GM19035 (cell line): ENCODE data around the gene HNF4A.

Source experiments
- ATAC-seq: cut with Tn5 transposase; IDR thresholded peaks from one replicate; pipeline ENCODE4 v1.9.1; 2021; ENCODE audit not compliant: unreplicated experiment

HNF4A gene

DNA sequence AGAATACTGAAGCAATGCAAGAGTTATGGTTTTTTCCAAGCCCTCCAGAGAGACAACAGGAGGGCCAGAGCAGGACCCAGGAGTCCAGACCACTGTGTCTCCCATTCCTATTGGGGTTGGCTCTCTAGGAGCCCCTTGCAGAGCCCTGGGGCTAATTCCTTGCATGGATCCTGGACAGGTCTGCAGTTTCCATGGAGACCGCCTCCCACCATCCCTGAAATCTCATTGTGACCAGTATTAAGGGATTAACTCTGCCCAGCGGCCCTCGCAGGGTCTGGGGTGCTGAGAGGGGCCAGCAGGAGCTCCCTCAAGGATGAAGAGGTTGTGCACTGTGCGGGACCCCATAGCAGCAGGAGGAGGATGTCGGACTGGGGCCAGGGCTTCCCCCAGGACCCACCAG lies 34.8 kb downstream of the HNF4A start:
- no peak for ATAC-seq

DNA sequence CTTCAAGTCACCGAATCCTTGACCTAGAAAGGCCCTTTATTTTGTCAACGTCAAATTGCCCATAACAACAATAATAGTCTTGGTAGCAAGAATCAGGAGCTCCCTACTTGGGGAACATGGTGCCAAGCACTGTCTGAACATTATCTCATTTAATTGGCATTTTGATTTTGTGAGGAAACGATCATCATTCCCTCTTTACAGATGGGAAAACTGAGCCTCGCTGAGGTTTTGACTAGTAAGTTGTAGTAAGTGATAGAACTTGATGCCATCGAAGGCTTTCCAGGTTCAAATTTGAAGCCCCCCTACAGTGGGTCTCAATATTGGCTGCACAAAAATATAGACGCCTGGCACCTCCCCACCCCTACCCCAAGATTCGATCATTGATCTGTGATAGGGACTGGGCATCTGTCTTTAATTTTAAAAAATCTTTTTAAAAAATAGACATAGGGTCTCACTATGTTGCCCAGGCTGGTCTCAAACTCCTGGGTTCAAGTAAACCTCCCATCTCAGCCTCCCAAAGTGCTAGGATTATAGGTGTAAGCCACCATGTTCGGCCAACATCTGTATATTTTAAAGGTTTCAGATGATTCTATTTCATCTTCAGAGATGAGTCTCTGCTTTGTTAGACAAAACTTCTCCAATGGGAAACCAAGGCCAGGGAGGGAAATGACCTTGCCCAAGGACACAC lies 36.7 kb downstream of the HNF4A start:
- ATAC-seq = no peak

DNA sequence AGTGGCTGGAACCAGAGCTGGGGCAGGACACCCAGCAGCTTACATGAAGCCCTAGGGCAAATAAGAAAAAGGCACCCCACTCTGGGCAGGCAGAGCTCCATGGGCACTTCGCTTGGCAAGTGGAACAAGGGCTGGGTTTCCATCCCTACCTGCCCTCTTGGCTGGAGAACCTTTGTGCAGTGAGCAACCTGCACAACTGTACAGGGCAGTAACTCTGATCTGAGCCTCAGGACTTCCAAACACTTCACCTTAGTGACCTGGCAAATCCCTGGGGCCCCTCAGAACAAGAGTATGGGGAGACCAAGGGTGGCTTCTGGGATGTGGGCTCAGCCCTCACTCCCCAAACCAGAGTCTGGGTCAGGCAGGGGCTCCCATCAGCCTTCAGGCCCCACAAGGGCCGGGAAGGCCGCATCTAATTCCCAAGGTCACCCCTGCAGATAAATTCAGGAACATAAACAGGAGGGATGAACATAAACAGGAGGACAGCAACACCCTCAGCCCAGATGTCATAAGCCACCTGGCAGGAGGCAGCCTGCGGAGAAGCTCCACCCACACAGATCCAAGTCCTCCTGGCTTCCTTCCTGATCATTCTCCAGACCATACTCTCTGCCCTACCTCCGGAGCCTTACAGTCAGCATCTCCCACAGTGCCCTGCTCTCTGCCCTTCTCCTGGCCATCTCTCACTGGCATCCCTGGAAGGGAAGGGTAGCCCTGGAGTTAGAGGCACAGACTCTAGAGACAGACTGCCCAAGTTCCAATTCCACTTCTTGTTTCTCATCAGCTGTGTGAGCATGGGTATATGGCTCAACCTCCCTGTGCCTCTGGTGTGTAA lies 37.5 kb downstream of the HNF4A start:
- ATAC-seq = no peak

DNA sequence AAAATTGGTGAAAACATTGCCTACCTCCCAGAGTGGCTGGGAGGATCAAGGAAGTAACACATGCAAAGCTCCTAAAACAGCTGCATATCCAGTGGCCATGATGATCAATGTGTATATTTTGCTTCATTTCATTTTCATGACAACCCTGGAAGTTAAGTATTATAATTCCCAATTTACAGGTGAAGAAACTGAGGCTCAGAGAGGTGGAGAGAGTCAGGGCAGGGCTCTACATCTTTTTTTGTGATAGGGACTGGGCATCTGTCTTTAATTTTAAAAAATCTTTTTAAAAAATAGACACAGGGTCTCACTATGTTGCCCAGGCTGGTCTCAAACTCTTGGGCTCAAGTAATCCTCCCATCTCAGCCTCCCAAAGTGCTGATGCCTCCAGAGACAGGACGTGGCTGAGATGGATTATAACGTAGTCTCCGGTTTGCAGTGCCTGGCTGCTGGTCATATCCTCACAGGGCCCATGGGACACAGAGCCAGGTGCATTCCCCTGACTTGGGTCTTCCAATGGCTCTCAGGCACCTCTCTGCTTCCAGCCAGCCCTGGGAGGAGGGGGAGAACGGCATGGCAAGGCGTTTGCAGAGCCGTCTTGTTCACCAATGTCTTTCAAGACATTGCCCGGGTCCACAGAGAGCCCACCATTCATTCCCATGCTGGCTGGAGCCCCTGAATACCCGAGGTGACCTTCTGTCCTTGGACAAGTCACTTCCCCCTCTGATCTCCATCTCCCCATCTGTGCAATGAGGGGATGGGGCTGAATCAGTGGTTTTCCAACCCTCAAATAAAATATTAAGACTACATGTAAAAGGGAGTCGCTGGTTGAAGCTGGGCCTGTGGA lies 38.3 kb downstream of the HNF4A start:
- no peak for ATAC-seq

DNA sequence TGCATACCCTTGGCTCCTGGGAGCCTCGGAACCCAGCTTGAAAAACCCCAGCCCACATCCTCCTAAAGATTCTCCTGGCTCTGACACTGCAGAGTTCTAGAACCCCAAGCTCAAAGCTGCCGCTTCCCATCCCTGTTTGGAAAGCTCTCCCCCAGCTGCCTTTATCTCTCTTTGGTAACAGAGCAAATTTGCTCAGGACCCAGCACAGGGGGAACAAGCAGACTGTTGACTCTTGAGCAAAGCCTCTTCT lies 38.9 kb downstream of the HNF4A start:
- no peak for ATAC-seq

DNA sequence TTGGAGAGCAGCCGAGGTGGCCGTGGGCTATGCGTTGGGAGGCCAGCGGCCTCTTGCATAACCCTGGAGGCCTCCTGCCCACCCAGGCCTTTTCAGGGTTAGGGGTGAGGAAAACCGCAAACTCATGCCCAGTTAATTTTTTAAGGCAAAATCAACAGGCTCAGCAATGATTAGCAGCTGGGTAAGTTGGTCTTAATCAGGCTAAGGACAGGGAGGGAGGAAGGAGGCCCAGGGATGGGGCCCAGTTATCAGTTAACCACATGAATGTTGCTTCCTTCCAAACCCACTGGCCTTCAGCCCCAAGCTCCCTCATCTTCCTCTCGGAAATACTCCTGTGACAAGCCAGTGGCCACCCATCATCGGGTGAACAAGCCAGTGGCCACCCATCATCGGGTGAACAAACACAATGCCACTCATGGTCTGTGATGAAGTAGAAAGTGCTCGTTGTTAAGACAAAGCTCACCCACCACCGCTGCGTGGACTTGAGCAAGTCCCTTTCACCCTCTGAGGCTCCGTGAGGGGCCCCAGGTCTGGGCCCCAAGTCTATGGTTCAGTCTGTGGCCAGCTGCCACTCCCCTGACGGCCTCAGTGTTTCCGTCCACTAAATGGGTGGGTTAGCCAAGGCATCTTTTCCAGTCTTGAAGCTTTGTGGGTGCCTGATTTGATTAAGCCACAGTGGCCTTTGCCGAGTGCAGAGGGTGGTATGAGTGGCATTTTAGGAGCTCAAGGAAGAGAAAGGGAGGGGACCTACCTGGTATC lies 39.4 kb downstream of the HNF4A start:
- no peak for ATAC-seq

DNA sequence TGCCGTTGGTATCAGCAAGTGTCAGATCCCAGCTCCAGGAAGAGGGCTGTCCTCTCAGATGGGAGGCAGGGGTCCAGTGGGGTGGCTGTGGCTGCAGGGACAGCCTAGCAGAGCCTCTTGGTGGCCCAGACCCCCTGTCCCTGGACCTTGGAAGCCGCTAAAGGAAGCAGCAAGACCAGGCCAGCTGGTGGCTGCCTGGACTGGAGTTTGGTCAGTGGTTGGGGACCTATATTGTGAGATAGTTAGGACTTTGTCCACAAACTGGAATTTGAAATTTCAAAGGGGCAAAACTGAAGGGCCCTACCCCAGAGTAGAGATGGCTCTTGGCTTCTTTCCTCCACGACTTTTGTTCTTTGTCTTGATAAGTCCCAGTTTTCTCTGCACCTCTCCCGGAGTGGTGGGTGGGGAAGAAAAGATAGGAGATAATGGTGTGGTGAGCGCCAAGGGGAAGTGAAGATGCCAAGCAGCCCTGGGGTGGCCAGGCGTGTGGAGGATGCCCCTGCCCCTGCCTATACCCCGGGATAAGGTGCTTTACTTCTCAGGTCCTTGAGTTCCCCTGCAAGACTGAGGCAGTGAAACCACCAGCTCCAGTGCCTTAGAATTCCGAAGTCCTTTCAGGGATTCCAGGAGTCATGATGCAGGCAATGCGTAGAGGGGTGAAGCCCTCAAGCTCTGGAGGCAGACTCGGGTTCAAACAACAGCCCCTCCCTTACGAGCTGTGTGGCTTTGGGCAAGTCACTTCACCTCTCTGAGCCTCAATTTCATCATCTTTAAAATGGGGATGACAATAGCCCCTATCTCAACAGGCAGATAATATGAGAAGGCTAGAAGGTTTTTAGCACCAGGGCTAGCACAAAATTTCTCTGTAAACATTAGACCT lies 40.2 kb downstream of the HNF4A start:
- no peak for ATAC-seq

DNA sequence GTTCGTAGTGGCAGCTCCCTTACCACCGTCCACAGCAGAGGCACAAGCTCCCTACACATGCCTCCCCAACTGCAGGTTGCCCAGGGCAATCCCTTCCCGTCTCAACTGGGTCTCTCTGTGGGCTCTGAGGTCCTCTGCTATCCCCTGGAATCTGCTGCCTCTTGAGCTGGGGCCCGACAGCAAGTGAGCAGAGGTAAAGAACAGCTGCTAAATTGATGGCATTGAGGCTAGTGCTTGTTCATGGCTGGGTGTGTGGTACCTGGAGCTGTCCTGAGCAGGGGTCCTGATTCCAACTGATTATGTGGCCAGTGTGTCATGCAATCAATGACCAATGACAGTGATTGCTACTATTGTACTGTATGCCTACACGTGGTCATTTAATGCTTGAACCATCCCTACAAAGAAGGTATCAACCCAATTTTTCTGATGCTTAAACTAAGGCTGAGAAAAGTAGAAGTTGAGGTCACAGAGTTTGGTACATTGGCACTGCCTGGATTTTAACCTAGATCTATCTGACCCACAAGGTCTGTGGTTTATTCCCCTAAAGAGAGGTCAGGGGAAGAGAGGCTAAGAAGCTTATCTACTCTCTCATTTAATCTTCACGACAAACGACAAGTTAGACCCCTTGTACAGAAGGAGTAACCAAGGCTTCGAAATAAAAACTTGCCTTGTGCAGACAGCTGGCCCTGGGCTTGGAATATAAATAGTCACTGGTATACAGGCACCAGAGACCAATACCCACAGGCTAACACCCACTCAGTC lies 41.1 kb downstream of the HNF4A start:
- no peak for ATAC-seq

DNA sequence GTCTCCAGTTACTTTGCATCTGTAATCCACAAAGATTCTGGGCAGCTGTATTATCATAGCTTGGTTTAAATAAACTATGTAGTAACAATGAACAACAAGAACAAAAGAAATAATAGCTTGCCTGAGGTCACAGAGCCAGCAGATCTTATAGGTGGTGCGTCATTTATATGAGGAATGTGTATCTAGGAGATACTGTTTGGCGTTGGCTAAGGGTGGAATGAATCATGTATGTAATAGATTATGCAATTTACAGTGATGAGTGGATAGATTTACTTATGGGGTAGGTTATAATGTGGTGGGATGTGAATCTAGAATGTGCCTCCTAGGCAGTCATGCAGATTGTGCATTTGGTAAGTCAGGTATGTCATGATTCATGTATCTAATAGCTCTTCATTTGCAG lies 42.8 kb downstream of the HNF4A start:
- ATAC-seq = no peak

DNA sequence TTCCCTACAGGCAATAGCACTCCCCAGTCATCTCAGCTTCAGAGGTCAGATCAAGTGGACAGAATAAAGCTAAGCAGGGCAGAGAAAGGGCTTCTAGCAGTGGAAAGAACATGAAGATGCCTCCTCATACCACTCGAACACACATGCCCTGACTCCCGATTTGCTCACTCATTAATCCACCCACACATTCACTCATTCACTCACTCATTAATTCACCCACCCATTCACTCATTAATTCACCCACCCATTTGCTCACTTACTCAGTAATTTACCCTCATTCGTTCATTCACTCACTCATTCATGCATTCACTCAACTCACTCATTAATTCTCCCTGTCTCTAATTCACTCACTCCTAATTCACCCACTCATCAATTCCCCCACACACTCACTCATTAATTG lies 43.9 kb downstream of the HNF4A start:
- ATAC-seq = no peak

DNA sequence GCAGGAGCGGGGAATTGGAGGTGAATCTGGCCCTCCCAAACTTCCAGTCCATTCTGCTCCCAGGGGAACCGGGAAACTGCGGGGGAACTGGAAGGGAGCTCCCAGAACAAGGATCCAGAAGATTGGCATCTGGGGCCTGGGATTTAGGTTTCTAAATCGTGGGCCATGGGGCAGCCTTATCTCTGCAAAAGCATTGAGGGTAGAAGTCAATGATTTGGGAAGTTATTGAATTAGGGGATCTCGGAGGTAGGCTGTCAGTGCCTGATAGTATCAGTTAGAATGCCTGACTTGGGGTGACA lies 45.1 kb downstream of the HNF4A start:
- no peak for ATAC-seq

DNA sequence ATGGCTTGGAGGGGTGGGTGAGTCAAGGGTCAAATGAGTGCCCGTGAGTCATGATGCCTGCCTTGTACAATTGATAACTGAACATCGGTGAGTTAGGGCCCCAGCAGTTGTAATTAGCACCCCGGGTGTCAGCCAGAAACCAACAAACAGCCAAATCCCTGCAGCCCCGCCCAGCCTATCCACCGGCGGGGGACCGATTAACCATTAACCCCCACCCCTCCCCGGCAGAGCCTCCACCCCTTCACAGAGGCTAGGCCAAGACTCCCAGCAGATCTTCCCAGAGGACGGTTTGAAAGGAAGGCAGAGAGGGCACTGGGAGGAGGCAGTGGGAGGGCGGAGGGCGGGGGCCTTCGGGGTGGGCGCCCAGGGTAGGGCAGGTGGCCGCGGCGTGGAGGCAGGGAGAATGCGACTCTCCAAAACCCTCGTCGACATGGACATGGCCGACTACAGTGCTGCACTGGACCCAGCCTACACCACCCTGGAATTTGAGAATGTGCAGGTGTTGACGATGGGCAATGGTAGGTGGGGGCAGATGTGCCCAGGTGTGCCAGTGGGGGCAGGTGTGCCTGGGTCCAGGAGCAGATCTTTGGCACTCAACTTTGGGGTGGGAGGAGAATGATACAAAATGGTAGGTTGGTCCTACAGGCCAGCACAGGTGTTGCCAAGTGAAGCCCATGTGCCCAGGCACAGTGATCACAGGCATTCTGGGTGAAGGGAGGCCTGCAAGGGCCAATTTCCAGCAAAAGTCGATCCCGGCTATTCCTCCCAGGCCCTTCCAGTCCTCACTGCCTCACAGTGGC lies 45.7 kb downstream of the HNF4A start:
- no peak for ATAC-seq

DNA sequence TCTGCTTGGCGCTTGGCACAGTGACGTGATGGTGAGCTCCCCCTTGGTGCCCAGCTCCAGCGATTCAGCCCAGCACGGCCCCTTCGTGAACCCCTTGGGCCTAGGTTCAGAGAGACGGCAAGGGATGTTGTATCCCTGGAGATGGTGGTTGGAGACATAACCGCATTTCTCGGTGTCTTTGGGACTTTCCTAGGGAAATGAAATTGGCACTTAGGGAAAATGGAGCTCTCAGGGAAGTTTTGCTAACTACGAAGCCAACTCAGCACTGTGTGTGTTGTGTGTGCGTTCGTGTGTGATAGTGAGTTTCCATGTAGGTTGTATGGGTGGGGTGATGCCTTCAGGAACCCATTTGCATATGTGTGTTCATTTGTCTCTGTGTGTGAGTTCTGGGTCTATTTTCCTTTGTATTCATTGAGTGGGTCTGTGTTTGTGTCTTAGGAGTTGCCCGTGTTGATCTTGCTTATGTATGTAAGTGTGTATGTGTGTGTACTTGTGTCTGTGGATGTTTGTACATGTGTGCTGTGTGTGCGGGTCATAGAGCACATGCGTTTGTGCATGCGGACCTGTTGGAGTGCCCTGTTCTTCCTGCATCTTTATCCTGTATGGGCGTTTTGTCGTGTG lies 46.4 kb downstream of the HNF4A start:
- ATAC-seq = no peak

DNA sequence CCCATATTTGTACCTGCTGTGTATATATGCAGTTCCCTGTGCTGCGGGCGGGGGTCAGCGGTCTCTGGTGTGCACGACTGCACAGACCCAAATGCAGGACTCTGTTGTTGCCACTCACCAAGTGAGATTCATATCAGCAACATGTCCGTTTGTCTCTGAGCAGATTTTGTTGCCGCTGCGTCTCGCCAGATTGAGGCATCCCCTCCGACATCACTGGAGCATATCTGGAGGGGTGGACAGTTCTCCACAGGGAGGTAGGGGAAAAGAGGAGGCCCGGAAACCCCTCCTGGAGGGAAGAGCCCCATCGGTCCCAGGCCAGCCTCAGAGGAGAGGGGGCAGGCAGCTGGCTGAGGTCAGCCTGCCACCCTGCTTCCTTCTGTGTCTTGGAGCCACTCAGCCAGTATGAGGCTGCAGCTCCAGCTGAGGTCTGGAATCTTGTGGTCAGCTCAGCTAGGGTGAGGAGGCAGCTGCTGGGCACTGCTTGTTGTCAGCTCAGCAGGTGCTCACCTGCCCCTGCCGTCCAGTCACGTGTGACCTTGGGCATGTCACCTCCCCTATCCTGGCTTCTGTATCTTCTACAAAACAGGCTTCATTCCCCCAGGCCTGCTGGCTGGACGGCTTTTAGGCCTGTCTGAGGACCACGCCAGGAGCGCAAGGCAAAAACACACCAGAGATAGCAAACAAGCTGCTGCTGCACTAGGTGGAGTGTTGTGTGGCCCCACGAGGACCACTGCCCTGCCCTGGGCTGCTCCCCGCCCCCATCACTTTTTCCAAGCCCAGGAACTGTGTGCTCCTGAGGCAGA lies 47.1 kb downstream of the HNF4A start:
- ATAC-seq = no peak

DNA sequence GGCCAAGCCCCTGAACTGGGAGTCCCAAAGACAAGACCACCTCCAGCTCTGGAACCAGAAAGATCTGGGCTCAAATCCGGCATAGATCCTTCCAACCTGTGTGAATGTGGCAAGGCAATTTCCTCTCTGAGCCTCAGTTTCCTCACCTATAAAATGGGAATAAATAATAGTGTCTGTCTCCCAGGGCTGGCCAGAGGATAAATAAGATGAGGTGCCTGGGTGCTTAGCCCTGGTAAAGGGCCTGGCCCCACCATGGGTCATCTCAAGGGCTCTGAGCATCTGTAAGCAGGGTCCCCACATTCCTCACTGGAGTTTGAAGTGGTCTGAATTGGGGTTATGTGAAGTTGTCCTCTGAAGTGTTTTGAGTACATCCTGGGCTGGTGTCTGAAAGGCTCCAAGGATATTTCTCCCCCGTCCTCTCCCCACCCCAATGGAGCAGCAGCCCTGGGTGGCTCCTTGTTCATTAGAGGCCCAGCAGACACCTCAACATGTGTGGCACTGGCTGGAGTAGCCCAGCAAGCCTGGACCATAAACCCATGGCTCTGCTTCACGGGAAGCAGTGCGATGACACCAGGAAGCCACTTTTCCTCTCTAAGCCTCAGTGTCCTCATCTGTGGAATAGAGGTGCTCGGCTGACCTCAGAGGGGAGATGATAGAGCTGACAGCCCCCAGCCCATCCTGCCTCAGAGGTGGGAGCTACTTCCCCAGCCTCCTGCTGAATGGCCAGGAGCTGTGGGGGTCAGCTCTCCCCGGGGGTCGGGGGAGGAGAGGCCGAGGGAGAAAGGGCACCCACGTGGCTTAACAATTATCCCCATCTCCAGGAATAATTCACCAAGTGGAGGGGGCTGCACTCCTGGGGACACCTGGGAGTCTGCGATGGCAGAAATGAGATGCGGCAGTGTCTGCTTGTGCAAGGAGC lies 48.0 kb downstream of the HNF4A start:
- ATAC-seq = no peak
